IPS-20b (cell line): ENCODE measurements around the gene PODXL2.

Source experiments
- H3K27ac ChIP-seq: one replicate; pipeline ENCODE4 v1.5.1; 2013; ENCODE audit warnings: low read length
- H3K27me3 ChIP-seq: 2 replicates; pipeline ENCODE4 v1.6.1; 2013; ENCODE audit warnings: mild to moderate bottlenecking, low read length, inconsistent platforms; ENCODE audit not compliant: insufficient read depth
- H3K36me3 ChIP-seq: 2 replicates; pipeline ENCODE4 v1.6.1; 2013; ENCODE audit warnings: low read depth, mild to moderate bottlenecking, inconsistent platforms, low read length, moderate library complexity; ENCODE audit not compliant: insufficient read depth
- H3K4me1 ChIP-seq: 2 replicates; pipeline ENCODE4 v1.6.1; 2013; ENCODE audit warnings: mild to moderate bottlenecking, control low read depth, inconsistent platforms, low read length, moderate library complexity; ENCODE audit not compliant: insufficient read depth
- H3K4me3 ChIP-seq: 2 replicates; pipeline ENCODE4 v1.5.1; 2013; ENCODE audit warnings: mild to moderate bottlenecking, low read length, inconsistent platforms
- H3K9ac ChIP-seq: 2 replicates; pipeline ENCODE4 v1.6.1; 2013; ENCODE audit warnings: low read depth, mild to moderate bottlenecking, inconsistent platforms, low read length, moderate library complexity
- H3K9me3 ChIP-seq: 2 replicates; pipeline ENCODE4 v1.6.1; 2013; ENCODE audit warnings: mild to moderate bottlenecking, low read depth, low read length, inconsistent platforms; ENCODE audit not compliant: insufficient read depth

The PODXL2 gene, protein sequence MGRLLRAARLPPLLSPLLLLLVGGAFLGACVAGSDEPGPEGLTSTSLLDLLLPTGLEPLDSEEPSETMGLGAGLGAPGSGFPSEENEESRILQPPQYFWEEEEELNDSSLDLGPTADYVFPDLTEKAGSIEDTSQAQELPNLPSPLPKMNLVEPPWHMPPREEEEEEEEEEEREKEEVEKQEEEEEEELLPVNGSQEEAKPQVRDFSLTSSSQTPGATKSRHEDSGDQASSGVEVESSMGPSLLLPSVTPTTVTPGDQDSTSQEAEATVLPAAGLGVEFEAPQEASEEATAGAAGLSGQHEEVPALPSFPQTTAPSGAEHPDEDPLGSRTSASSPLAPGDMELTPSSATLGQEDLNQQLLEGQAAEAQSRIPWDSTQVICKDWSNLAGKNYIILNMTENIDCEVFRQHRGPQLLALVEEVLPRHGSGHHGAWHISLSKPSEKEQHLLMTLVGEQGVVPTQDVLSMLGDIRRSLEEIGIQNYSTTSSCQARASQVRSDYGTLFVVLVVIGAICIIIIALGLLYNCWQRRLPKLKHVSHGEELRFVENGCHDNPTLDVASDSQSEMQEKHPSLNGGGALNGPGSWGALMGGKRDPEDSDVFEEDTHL

DNA sequence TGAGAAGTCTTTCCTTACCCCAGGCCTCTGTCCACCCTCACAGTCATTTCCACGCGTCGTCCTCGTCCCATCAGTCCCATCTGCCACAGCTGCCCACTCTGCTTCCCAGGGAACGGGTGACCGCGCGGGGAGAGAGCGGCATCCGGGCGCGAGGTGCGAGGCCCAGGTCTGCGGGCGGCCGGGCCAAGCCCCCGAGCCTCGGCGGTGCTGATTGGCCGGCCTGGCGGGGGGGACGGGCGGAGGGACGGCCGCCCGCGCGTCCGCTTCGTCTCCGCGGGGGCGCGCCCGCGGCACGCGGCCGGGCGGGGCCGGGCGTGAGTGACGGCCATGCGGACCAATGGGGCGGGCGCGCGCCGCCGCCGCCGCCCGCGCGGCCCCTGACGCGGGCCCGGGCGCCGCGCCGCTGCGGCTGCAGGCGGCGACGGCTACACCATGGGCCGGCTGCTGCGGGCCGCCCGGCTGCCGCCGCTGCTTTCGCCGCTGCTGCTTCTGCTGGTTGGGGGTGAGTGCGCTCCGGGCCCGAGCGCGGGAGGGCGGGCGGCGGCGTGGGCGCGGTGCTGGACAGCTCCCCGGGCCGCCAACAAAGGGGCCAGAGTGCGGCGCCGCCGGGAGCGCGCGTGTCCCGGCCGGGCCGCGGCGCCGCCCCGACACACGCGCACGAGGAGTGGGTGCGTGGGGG lies at the start of gene PODXL2:
PODXL2 (plus strand) TSS at position 398 of the 679 bp plus-strand sequence; CDS start at position 433, 35 bp downstream.
- Histone ChIP-seq H3K9me3 (peaks cover 7% of the 10 kb centered on the region; the same call in 1 of the 2 replicates), H3K4me1 (no peaks in the 10 kb centered on the region; the same call in 1 of the 2 replicates), H3K4me3 (peak within 1 kb of the TSS; percentile 65), H3K27me3 (peaks cover 51% of the 10 kb centered on the region), H3K9ac (no peak within 1 kb of the TSS), H3K36me3 (no peaks in the 10 kb centered on the region), H3K27ac (no peak within 1 kb of the TSS)

DNA sequence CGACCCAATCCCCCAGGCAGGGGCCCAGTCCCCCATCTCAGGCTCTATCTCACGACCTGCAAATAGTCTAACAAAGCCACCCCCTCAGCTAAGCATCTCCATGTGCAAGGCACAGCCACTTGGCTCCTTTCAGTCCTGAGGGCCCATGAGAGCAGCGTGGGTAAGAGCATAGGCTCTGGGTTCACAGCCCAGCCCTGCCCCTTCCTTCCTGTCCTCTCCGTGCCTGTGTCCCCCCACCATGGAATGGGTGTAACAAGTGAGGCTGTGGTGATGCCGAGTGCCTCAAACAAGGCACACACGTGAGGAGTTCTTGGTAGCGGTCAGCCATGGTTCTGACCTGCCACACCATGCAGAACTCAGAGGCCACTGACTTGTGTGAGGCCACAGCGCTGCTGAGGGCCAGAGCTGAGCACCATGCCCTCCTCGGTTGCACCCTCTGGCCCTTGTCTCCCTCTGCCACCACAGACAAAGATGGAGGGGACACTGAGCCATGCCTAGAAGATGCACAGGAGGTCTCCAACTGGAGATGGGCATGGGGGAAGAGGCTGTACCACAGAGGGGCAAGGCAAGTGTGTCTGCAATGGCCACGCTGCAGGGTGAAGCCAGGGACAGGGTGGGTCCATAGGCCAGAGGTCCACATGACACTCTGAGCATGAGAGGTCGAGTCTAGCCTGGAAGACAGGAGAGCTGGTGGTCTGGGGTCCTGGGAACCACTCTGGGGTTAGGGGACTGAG lies 48.5 kb upstream of the PODXL2 start:
- H3K4me1 ChIP-seq = no peaks in the 10 kb centered on the region
- H3K27ac ChIP-seq = no peak overlapping the region
- no peaks in the 10 kb centered on the region for H3K9me3 ChIP-seq
- no peaks in the 10 kb centered on the region for H3K36me3 ChIP-seq
- H3K4me3 ChIP-seq = no peak overlapping the region
- no peak overlapping the region for H3K9ac ChIP-seq
- no peaks in the 10 kb centered on the region for H3K27me3 ChIP-seq

DNA sequence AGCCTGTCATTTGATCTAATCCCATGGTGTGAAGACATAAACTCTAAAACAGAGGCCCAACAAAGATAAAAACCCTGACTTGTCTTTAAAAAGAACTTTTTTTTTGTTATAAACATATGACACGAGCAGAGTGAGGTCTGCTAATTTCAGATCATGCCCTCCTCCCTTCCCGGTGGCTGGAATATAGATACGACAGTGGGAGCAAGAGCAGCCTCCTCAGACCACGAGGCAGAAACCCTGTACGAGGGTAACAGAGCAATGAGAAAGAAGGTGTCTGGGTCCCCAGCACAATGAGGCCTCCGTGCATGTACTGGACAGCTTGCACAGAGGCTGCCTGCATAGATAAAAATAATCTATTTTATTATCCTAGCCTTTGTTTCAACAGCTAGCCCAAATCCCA lies 44.3 kb upstream of the PODXL2 start:
- Histone ChIP-seq H3K4me3 (no peak overlapping the region), H3K9ac (no peak overlapping the region), H3K36me3 (no peaks in the 10 kb centered on the region), H3K9me3 (no peaks in the 10 kb centered on the region), H3K27ac (no peak overlapping the region), H3K27me3 (peaks cover 7% of the 10 kb centered on the region; the same call in 1 of the 2 replicates), H3K4me1 (peaks cover 3% of the 10 kb centered on the region; the same call in 1 of the 2 replicates)

DNA sequence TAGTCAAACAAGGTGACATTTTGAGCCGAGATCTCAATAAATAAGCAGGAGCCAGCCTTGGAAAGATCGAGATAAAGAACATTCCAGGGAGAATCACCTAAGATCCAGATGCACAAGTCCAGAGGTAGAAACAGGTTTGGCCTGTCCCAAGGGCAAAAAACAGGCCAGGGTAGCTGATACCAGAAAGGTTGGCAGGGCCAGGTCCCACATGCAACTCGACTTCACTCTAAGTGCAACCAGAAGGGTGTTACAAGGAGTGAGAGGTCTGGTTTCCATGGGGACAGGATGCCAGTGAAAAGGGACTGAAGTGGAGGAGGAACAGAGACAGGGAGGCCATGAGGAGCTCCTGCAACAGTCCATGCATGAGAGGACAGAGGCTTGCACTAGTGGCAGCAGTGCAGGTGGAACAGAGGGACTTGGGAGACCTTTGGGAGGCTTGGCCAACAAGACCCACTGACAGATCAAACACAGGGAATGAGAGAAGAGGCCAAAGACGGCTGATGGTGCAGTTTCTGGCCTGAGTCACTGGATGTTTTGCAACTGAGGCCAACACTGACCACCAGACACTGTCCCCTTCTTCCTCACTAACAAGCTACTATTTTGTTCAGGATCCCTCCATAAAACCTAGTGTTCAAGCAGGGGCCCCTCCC lies 43.7 kb upstream of the PODXL2 start:
- Histone ChIP-seq H3K9ac (no peak overlapping the region), H3K9me3 (no peaks in the 10 kb centered on the region), H3K27me3 (peaks cover 8% of the 10 kb centered on the region; the same call in 1 of the 2 replicates), H3K36me3 (no peaks in the 10 kb centered on the region), H3K4me3 (no peak overlapping the region), H3K27ac (no peak overlapping the region), H3K4me1 (peaks cover 3% of the 10 kb centered on the region; the same call in 1 of the 2 replicates)

DNA sequence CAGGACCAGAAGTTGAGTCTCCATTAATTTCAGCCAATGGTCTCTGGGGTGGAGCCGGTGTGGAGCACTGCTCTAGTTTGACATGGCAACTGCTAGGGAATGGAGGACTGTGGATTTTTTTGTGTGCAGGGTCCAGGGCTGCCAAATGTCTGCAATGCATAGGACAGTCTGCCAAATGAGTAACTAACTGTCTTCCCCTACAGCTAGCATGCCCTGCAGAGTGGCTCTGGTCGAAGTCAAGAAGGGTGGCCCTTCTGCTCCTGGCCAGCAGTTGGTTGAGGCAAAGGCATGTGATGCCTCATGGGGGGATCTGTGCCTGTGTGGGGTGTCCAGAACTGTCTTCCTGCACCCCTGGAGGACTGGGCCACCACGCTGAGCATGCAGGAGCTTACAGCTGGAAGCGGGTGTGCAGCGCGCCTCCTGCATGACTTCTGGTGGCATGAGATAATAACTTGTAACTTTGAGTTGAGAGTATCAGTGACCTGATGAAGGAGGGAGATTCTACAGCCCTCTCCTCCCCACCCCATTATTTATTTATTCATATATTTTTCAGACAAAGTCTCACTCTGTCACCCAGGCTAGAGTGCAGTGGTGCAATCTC lies 43.1 kb upstream of the PODXL2 start:
- Histone ChIP-seq H3K27ac (no peak overlapping the region), H3K4me3 (no peak overlapping the region), H3K27me3 (peaks cover 8% of the 10 kb centered on the region; the same call in 1 of the 2 replicates), H3K9ac (no peak overlapping the region), H3K9me3 (no peaks in the 10 kb centered on the region), H3K4me1 (peaks cover 3% of the 10 kb centered on the region; the same call in 1 of the 2 replicates), H3K36me3 (no peaks in the 10 kb centered on the region)

DNA sequence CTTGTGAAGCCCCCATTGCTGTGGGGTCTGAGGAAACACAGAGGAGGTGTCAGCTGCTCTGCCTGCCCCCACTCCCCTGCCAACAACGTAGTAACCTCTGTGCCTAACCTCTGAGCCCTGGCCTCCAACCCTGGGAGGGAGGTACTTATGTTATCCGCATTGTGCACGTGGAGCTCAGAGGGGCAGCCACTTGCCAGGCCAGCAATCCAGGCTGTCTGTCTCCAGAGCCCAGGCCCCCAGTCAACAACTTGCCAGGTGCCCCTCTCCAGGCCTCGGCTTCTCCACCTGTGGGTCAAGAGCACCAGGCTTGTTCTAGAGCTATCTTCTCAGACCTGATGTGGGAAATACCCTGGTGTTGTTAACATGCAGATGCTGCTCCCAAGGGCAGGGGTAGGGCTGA lies 41.1 kb upstream of the PODXL2 start:
- no peak overlapping the region for H3K9ac ChIP-seq
- peaks cover 17% of the 10 kb centered on the region; the same call in 1 of the 2 replicates for H3K27me3 ChIP-seq
- H3K27ac ChIP-seq = no peak overlapping the region

DNA sequence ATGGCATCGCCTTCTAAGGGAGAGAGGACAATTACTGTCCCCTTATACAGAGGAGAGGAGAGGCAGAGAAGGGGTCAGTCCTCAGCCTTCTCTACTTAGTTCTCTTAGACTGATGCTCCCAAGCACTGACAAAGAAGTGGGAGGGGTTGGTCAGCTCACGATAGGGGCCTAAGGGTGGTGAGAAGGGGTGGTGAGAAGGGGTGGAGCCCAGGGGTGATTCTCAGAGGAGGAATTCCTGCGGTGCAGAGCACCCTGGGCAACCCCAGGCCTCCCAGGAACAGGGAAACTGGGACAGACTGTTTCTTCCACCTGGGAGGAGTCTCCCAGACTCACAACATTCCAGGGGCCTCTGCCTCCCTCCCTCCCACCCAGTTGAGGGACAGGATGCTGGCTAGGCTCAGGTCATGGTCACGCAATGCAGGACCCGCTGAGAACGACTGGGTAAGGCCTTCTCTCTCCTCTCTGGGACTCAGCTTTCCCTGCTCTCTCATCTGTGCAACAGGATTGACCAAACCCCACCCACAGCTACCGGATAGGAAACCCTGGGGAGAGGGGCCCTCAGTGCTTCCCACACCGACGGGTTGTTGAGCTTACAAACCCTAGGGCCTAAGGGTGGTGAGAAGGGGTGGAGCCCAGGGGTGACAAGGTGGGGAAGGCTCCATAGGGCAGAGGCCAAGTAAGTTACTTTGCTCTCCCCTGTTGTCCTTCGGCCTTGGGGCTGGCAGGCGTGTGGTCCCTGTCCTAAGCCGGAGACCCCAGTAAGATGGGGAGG lies 40.0 kb upstream of the PODXL2 start:
- Histone ChIP-seq H3K4me1 (peaks cover 11% of the 10 kb centered on the region; the same call in 1 of the 2 replicates), H3K9me3 (no peaks in the 10 kb centered on the region), H3K9ac (peak overlapping the region; percentile 75; the same call in 1 of the 2 replicates), H3K27ac (no peak overlapping the region), H3K27me3 (peaks cover 18% of the 10 kb centered on the region; the same call in 1 of the 2 replicates), H3K36me3 (no peaks in the 10 kb centered on the region), H3K4me3 (peak overlapping the region; percentile 77)

More for the DNA sequence above, 41.1 kb upstream of the PODXL2 start:
- no peaks in the 10 kb centered on the region for H3K9me3 ChIP-seq
- H3K4me3 ChIP-seq = no peak overlapping the region
- no peaks in the 10 kb centered on the region for H3K36me3 ChIP-seq
- peaks cover 11% of the 10 kb centered on the region; the same call in 1 of the 2 replicates for H3K4me1 ChIP-seq

DNA sequence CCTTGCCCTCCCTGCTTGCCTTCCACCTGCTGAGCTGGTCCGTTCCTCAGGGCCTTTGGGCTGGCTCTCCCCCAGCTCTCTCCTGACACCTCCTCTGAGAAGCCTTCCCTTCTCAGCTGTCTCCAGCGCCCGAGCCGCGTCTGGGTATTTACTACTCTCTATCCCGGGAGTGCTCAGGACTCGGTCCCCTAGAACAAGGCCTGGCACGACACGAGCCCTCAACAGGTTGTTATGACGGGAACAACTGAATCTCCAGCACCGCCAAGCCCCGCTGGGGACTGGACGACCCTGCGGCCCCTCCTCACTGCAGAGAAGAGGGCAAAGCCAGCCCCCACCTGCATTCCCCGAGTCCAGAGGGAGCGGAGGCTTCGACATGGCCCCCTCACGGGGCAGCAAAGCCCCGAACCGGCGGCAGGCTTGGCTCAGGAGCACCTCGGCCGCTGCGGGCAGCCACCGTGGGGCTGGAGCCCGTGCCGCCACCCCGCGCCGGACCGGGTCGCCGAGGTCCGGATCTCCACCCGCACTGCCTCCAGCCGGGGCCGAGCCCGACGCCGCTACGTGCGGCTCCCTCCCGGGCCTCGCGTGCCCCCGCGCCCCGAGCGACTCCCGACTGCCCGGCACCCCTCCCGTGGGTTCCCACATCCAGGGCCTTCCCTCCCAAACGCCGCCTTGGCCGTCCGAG lies 39.2 kb upstream of the PODXL2 start:
- Histone ChIP-seq H3K9me3 (no peaks in the 10 kb centered on the region), H3K9ac (peak overlapping the region; percentile 75; the same call in 1 of the 2 replicates), H3K36me3 (no peaks in the 10 kb centered on the region), H3K27ac (no peak overlapping the region), H3K27me3 (peaks cover 18% of the 10 kb centered on the region; the same call in 1 of the 2 replicates), H3K4me3 (peak overlapping the region; percentile 77), H3K4me1 (peaks cover 11% of the 10 kb centered on the region; the same call in 1 of the 2 replicates)

DNA sequence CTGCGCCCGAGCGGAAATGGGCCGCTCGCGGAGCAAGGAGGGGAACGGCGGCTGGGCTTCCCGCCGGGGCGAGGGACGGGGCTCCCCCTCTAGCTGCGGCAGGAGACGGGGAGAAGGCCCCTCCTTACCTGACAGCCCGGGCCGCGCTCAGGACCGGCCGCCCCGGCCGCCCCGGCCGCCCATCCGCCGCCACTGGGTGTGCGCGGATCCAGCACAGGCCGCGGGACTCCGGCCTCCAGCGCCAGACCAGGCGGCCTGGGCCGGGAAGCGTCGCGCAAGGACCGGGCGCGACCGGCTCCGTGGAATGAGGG lies 38.7 kb upstream of the PODXL2 start:
- H3K9ac ChIP-seq = peak overlapping the region; percentile 75; the same call in 1 of the 2 replicates
- no peak overlapping the region for H3K27ac ChIP-seq
- peaks cover 18% of the 10 kb centered on the region; the same call in 1 of the 2 replicates for H3K27me3 ChIP-seq
- H3K36me3 ChIP-seq = no peaks in the 10 kb centered on the region
- H3K9me3 ChIP-seq = no peaks in the 10 kb centered on the region
- peak overlapping the region; percentile 77; the same call in 1 of the 2 replicates for H3K4me3 ChIP-seq
- H3K4me1 ChIP-seq = peaks cover 11% of the 10 kb centered on the region; the same call in 1 of the 2 replicates
